PFSK-1 (cell line): Measurements from ENCODE around the gene DAAM1.

Experiments
- POLR2AphosphoS5 ChIP-seq: IDR thresholded peaks from 2 replicates; pipeline ENCODE4 v1.6.1; 2012; ENCODE audit warnings: low read depth, mild to moderate bottlenecking, control low read depth, low read length, moderate library complexity
- TAF1 ChIP-seq: IDR thresholded peaks from 2 replicates; pipeline ENCODE4 v1.6.1; 2012; ENCODE audit warnings: low read length, control low read depth, borderline replicate concordance; ENCODE audit not compliant: insufficient read depth
- TF ChIP-seq, protein P1 (sequence below), 2 experiments: IDR thresholded peaks; 2 replicates each; pipeline versions ENCODE4 v1.6.1 to v1.8.0; 2011 to 2012; ENCODE audit warnings: low read depth in 2 of 2, low read length in 2 of 2, control low read depth in 1 of 2, inconsistent platforms in 1 of 2, mild to moderate bottlenecking in 1 of 2, moderate library complexity in 1 of 2; ENCODE audit not compliant: insufficient read depth in 1 of 2

GRCh38 chr14:59240356-59240755 is 51.9 kb downstream of the DAAM1 start:
- no peak for TF ChIP-seq TAF1
- no peak for TF ChIP-seq POLR2AphosphoS5
- TF ChIP-seq, protein P1, sequence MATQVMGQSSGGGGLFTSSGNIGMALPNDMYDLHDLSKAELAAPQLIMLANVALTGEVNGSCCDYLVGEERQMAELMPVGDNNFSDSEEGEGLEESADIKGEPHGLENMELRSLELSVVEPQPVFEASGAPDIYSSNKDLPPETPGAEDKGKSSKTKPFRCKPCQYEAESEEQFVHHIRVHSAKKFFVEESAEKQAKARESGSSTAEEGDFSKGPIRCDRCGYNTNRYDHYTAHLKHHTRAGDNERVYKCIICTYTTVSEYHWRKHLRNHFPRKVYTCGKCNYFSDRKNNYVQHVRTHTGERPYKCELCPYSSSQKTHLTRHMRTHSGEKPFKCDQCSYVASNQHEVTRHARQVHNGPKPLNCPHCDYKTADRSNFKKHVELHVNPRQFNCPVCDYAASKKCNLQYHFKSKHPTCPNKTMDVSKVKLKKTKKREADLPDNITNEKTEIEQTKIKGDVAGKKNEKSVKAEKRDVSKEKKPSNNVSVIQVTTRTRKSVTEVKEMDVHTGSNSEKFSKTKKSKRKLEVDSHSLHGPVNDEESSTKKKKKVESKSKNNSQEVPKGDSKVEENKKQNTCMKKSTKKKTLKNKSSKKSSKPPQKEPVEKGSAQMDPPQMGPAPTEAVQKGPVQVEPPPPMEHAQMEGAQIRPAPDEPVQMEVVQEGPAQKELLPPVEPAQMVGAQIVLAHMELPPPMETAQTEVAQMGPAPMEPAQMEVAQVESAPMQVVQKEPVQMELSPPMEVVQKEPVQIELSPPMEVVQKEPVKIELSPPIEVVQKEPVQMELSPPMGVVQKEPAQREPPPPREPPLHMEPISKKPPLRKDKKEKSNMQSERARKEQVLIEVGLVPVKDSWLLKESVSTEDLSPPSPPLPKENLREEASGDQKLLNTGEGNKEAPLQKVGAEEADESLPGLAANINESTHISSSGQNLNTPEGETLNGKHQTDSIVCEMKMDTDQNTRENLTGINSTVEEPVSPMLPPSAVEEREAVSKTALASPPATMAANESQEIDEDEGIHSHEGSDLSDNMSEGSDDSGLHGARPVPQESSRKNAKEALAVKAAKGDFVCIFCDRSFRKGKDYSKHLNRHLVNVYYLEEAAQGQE (IDR thresholded peaks at IDR 0.05; ENCODE audit: insufficient read depth in 1 of 2, low read depth in 2 of 2, low read length in 2 of 2): no peak
